H1 (cell line): ENCODE data around the gene CBFB. TPM values are rescaled to one million over a fixed set of nuclear protein-coding genes. Genes with fewer than 3 reads are reported as not detected.
A peak's percentile ranks its signal among the peaks of the same experiment; 100 is the strongest.

Source experiments
- CTCF ChIA-PET: fragments of 300-600 bp; sonication (Branson Sonifier 250); formaldehyde crosslinking; loops from one replicate; lab custom pipeline; 2021; ENCODE audit not compliant: partially characterized antibody; lab: Charles Lee
- POLR2A ChIA-PET: fragments of 300-600 bp; sonication (Branson Sonifier 250); formaldehyde crosslinking; loops from one replicate; lab custom pipeline; 2021; ENCODE audit warnings: inconsistent platforms; ENCODE audit not compliant: partially characterized antibody; lab: Charles Lee
- DNase-seq, 2 experiments: peaks; one replicate each; pipeline versions ENCODE4 v3.0.0 to v3.0.0-alpha.2; 2010 to 2022; ENCODE audit warnings: low spot score in 2 of 2, low read depth in 1 of 2, mixed read lengths in 1 of 2
- FAIRE-seq: peaks from 2 replicates; lab custom pipeline; 2011; peaks lifted over from hg19 to GRCh38; lab: Jason Lieb, UNC
- H2AFZ ChIP-seq: 2 replicates; pipeline ENCODE4 v1.8.1; 2012; ENCODE audit warnings: low read length, inconsistent platforms
- H2AK5ac ChIP-seq: 2 replicates; pipeline ENCODE4 v1.6.1; 2013; ENCODE audit warnings: low read depth, low read length
- H2BK120ac ChIP-seq: replicated peaks from 2 replicates; pipeline ENCODE3; 2013; ENCODE audit warnings: low read depth, low read length, inconsistent platforms
- H2BK12ac ChIP-seq: 2 replicates; pipeline ENCODE4 v1.6.1; 2013; ENCODE audit warnings: low read depth, low read length
- H2BK15ac ChIP-seq: 2 replicates; pipeline ENCODE4 v1.6.1; 2013; ENCODE audit warnings: low read length
- H2BK20ac ChIP-seq: 2 replicates; pipeline ENCODE4 v1.6.1; 2013; ENCODE audit warnings: low read length
- H2BK5ac ChIP-seq: 2 replicates; pipeline ENCODE4 v1.6.1; 2013; ENCODE audit warnings: low read depth, low read length
- H3K14ac ChIP-seq: 2 replicates; pipeline ENCODE4 v1.6.1; 2013; ENCODE audit warnings: inconsistent platforms; ENCODE audit not compliant: insufficient read length
- H3K18ac ChIP-seq: 2 replicates; pipeline ENCODE4 v1.6.1; 2013; ENCODE audit warnings: low read length; ENCODE audit errors: extremely low read depth
- H3K23ac ChIP-seq: 2 replicates; pipeline ENCODE4 v1.6.1; 2013; ENCODE audit warnings: inconsistent platforms; ENCODE audit not compliant: insufficient read length
- H3K23me2 ChIP-seq: 2 replicates; pipeline ENCODE4 v1.6.1; 2013; ENCODE audit warnings: low read depth, low read length
- H3K27ac ChIP-seq: 2 replicates; pipeline ENCODE4 v1.6.1; 2011; ENCODE audit warnings: low read depth, low read length, inconsistent platforms
- H3K27me3 ChIP-seq, 4 experiments: replicated peaks in 1 of 4; 1 replicate in 1 of 4; 2 replicates in 3 of 4; pipeline versions ENCODE4 v1.6.1 to v1.8.1; 2011 to 2013; ENCODE audit warnings: low read length in 3 of 4, mild to moderate bottlenecking in 3 of 4, inconsistent platforms in 2 of 4, mixed read lengths in 2 of 4, moderate library complexity in 1 of 4; ENCODE audit not compliant: control insufficient read depth in 3 of 4, insufficient read depth in 3 of 4; ENCODE audit errors: extremely low read depth in 1 of 4
- H3K36me3 ChIP-seq, 4 experiments: 2 replicates each; pipeline versions ENCODE4 v1.6.1 to v1.8.1; 2011 to 2013; ENCODE audit warnings: mild to moderate bottlenecking in 4 of 4, low read length in 3 of 4, moderate library complexity in 2 of 4, control low read depth in 1 of 4, inconsistent platforms in 1 of 4; ENCODE audit not compliant: insufficient read depth in 4 of 4, control insufficient read depth in 2 of 4
- H3K4ac ChIP-seq: replicated peaks from 2 replicates; pipeline ENCODE3; 2013; ENCODE audit warnings: low read length, low read depth, mixed read lengths, inconsistent platforms; ENCODE audit not compliant: insufficient read length
- H3K4me1 ChIP-seq, 4 experiments: replicated peaks in 1 of 4; 1 replicate in 1 of 4; 2 replicates in 3 of 4; pipeline versions ENCODE4 v1.6.1 to v1.8.1; 2011 to 2013; ENCODE audit warnings: low read length in 3 of 4, inconsistent platforms in 2 of 4, mixed read lengths in 1 of 4; ENCODE audit not compliant: insufficient read depth in 4 of 4, control insufficient read depth in 3 of 4
- H3K4me2 ChIP-seq, 2 experiments: 2 replicates each; pipeline versions ENCODE4 v1.6.1 to v1.8.1; 2011 to 2013; ENCODE audit warnings: low read depth in 2 of 2, low read length in 2 of 2, control low read depth in 1 of 2, inconsistent platforms in 1 of 2, mild to moderate bottlenecking in 1 of 2; ENCODE audit not compliant: insufficient read depth in 1 of 2
- H3K4me3 ChIP-seq, 4 experiments: fragments of 200-600, 300-600 bp in 1 of 4; sonication (generic), shearing (Covaris generic), sonication (Bioruptor Twin) in 1 of 4; 2 replicates each; pipeline versions ENCODE4 v1.5.1 to v1.8.1; 2011 to 2016; ENCODE audit warnings: low read length in 4 of 4, low read depth in 3 of 4, control low read depth in 2 of 4, inconsistent platforms in 2 of 4, mild to moderate bottlenecking in 2 of 4, mixed read lengths in 1 of 4, moderate library complexity in 1 of 4; ENCODE audit not compliant: insufficient read depth in 2 of 4; ENCODE audit errors: extremely low read depth in 1 of 4
- H3K56ac ChIP-seq: replicated peaks from 2 replicates; pipeline ENCODE3; 2013; ENCODE audit warnings: low read depth, mild to moderate bottlenecking, mixed read lengths, low read length, inconsistent platforms; ENCODE audit not compliant: insufficient read length
- H3K79me1 ChIP-seq: 2 replicates; pipeline ENCODE4 v1.6.1; 2013; ENCODE audit warnings: low read depth, low read length, control low read depth
- H3K79me2 ChIP-seq, 2 experiments: 2 replicates each; pipeline versions ENCODE4 v1.6.1 to v1.8.1; 2012 to 2013; ENCODE audit warnings: low read length in 2 of 2, mild to moderate bottlenecking in 2 of 2, inconsistent platforms in 1 of 2; ENCODE audit not compliant: insufficient read depth in 2 of 2, control insufficient read depth in 1 of 2
- H3K9ac ChIP-seq, 4 experiments: replicated peaks in 1 of 4; 1 replicate in 1 of 4; 2 replicates in 3 of 4; pipeline versions ENCODE4 v1.6.1 to v1.8.1; 2011 to 2013; ENCODE audit warnings: low read depth in 3 of 4, low read length in 3 of 4, control low read depth in 2 of 4, mild to moderate bottlenecking in 2 of 4, moderate library complexity in 2 of 4, inconsistent platforms in 1 of 4; ENCODE audit errors: extremely low read depth in 1 of 4
- H3K9me3 ChIP-seq, 2 experiments: 2 replicates each; pipeline versions ENCODE4 v1.6.1 to v1.8.1; 2012 to 2013; ENCODE audit warnings: mild to moderate bottlenecking in 2 of 2, moderate library complexity in 2 of 2, control low read depth in 1 of 2, inconsistent platforms in 1 of 2, low read depth in 1 of 2, low read length in 1 of 2, mixed read lengths in 1 of 2; ENCODE audit not compliant: insufficient read depth in 2 of 2
- H4K20me1 ChIP-seq, 2 experiments: replicated peaks in 1 of 2; 2 replicates each; pipeline versions ENCODE3 to v1.8.1; 2011 to 2013; ENCODE audit warnings: inconsistent platforms in 2 of 2, low read length in 2 of 2, mild to moderate bottlenecking in 1 of 2; ENCODE audit not compliant: insufficient read depth in 2 of 2, control insufficient read depth in 1 of 2
- H4K5ac ChIP-seq: 2 replicates; pipeline ENCODE4 v1.6.1; 2013; ENCODE audit warnings: low read length, low read depth, mixed read lengths, inconsistent platforms; ENCODE audit not compliant: insufficient read length
- H4K8ac ChIP-seq: 2 replicates; pipeline ENCODE4 v1.8.0; 2013; ENCODE audit warnings: mild to moderate bottlenecking, moderate library complexity, low read length, inconsistent platforms; ENCODE audit not compliant: insufficient read depth; ENCODE audit errors: extremely low read depth
- H4K91ac ChIP-seq: replicated peaks from 2 replicates; pipeline ENCODE3; 2013; ENCODE audit warnings: low read length, mixed read lengths, inconsistent platforms; ENCODE audit not compliant: insufficient read length
- NRF1 ChIP-seq: IDR thresholded peaks from 2 replicates; pipeline ENCODE4 v1.6.1; 2011; ENCODE audit warnings: mild to moderate bottlenecking, low read depth, low read length, improper control_type of control experiment
- POU5F1 ChIP-seq: IDR thresholded peaks from 2 replicates; pipeline ENCODE4 v1.6.1; 2011; ENCODE audit warnings: low read depth, mild to moderate bottlenecking, low read length, moderate library complexity
- RFX5 ChIP-seq: IDR thresholded peaks from 2 replicates; pipeline ENCODE4 v1.6.1; 2011; ENCODE audit warnings: low read depth, low read length, improper control_type of control experiment, borderline replicate concordance
- WGBS, 2 experiments: shearing (Covaris generic) in 1 of 2; methylation state at CpG; one replicate each; pipeline versions ENCODE4 v1.1.6 to v1.1.7; 2013 to 2015; ENCODE audit warnings: low lambda C conversion rate in 2 of 2, mixed read lengths in 2 of 2, inconsistent platforms in 1 of 2, low coverage in 1 of 2, missing lambda C conversion rate in 1 of 2; ENCODE audit not compliant: insufficient replicate concordance in 2 of 2, insufficient coverage in 1 of 2, insufficient read length in 1 of 2; ENCODE audit errors: extremely low coverage in 1 of 2, missing lambda C conversion rate in 1 of 2; 5-methylcytosine and 5-hydroxymethylcytosine counted together
- polyA plus RNA-seq, 7 experiments: library from polyadenylated mRNA; depleted of rRNA in 3 of 7; stranded (reverse) in 5 of 7; unstranded in 2 of 7; fragments of >200 nt in 5 of 7; fragments of 200-250 nt in 2 of 7; gene quantifications; 1 replicate in 5 of 7; 2 replicates in 1 of 7; 4 replicates in 1 of 7; pipeline versions ENCODE4 v1.2.1 to v1.2.3, GENCODE V29; 2011 to 2013; ENCODE audit warnings: missing spikeins in 2 of 7, mixed read lengths in 2 of 7
- total RNA-seq: library from RNA; stranded (reverse); fragmentation: NEBNext Ultra II Directional; extraction: Animal tissue kit (Norgen Biotek cat#: 25700); gene quantifications from 2 replicates; pipeline ENCODE4 v1.2.1, GENCODE V29; 2021

The CBFB gene
- total and polyA plus RNA-seq, 2 of the 8 experiments (the other 6 are each of a cell fraction or from before 2014, with no cell fraction given) = 11.5 to 31.6 TPM

- whole genome bisulfite sequencing, 2 experiments = 89% methylated on average over 8 of the region's 8 CpGs; no CpG with 5 or more reads in 1 of the 2 experiments
- no peak overlapping the region for H3K23ac ChIP-seq
- H3K4me1 ChIP-seq = peaks cover 0 to 3% (median under 1%) of the 10 kb centered on the region in 4 experiments; a peak in 2 of 7 replicates
- no peaks in the 10 kb centered on the region for H3K79me2 ChIP-seq
- H2BK5ac ChIP-seq = no peak overlapping the region
- no peak overlapping the region for H2AFZ ChIP-seq
- H3K9me3 ChIP-seq = no peaks in the 10 kb centered on the region
- no peak overlapping the region for H4K5ac ChIP-seq
- peaks cover 8 to 23% (median 15%) of the 10 kb centered on the region in 4 experiments for H3K27me3 ChIP-seq
- no peak overlapping the region for H3K4me3 ChIP-seq
- POLR2A ChIA-PET = interaction anchor here (0.8 to 1.1 kb wide), 3 partner anchors 9 to 36 kb away, joined by 3 read pairs; partner anchors contain the start of gene CBFB
- H3K23me2 ChIP-seq = peaks cover 3% of the 10 kb centered on the region; the same call in 1 of the 2 replicates
- no peak overlapping the region for H2BK120ac ChIP-seq
- H3K56ac ChIP-seq = no peak overlapping the region
- DNase-seq = no peak
- peak overlapping the region; percentile 30; the same call in 1 of the 2 replicates for H2BK12ac ChIP-seq
- no peaks in the 10 kb centered on the region for H4K20me1 ChIP-seq
- H2BK20ac ChIP-seq = no peak overlapping the region
- no peak overlapping the region for H3K9ac ChIP-seq
- H4K8ac ChIP-seq = no peak overlapping the region
- no peaks in the 10 kb centered on the region for H3K36me3 ChIP-seq
- H3K79me1 ChIP-seq = no peaks in the 10 kb centered on the region
- no peak overlapping the region for H2AK5ac ChIP-seq
- no peak overlapping the region for H3K27ac ChIP-seq
- CTCF ChIA-PET = interaction anchor here (0.6 to 10.2 kb wide), 18 partner anchors 8 to 213 kb away, joined by 3 to 164 read pairs (median 12); partner anchors contain the start of genes B3GNT9, CBFB, CES3 and CES4A
- H3K4ac ChIP-seq = no peak overlapping the region
- H3K18ac ChIP-seq = no peak overlapping the region
- no peak for FAIRE-seq
- H3K4me2 ChIP-seq = no peak overlapping the region
- H2BK15ac ChIP-seq = no peak overlapping the region
- H4K91ac ChIP-seq = no peak overlapping the region
- H3K14ac ChIP-seq = no peak overlapping the region
- TF ChIP-seq RFX5 = no peak
- no peak for TF ChIP-seq NRF1
- TF ChIP-seq POU5F1 = no peak
Observed at GRCh38 chr16:67019171-67019570, 9.8 kb upstream of the CBFB start.
